Measurements from ENCODE around the gene TAS2R16.
"Not testable (repeated sequence)": the region's sequence is repeated elsewhere in the genome, so short reads cannot be mapped to it uniquely, and the experiment has no call there.

The TAS2R16 gene

GRCh38 chr7:122970740-122971725 is 24.5 kb downstream of the TAS2R16 start:
- no peak for DNase-seq

- DNase-seq: no peak
Observed at GRCh38 chr7:122968389-122968788, 27.1 kb downstream of the TAS2R16 start.

- DNase-seq: no peak
Observed at GRCh38 chr7:122965306-122965705, 30.2 kb downstream of the TAS2R16 start.

- not testable (repeated sequence) for DNase-seq
Observed at GRCh38 chr7:122953678-122954077, 41.8 kb downstream of the TAS2R16 start.

- DNase-seq: no peak
Observed at GRCh38 chr7:122951006-122951405, 44.5 kb downstream of the TAS2R16 start.

GRCh38 chr7:122949186-122949585 is 46.3 kb downstream of the TAS2R16 start:
- DNase-seq: no peak
